ENCODE results near the gene MBD3L1. TPM values are rescaled to one million over a fixed set of nuclear protein-coding genes. Genes with fewer than 3 reads are reported as not detected.

MBD3L1 gene
- total and polyA plus RNA-seq, 9 of the 15 experiments (the other 6 are each of a cell fraction or from before 2014, with no cell fraction given), result not detected

GRCh38 chr19:8877854-8878705 is 45.9 kb downstream of the MBD3L1 start (continued):
- TF ChIP-seq NFE2L1 (tag; IDR thresholded peaks at IDR 0.05; ENCODE audit: borderline replicate concordance, low read depth) (no peak), ZC3H8 (IDR thresholded peaks at IDR 0.05) (no peak), ELK1 (CRISPR knock-in tag; IDR thresholded peaks at IDR 0.05) (no peak), PHF21A (IDR thresholded peaks at IDR 0.05; ENCODE audit: borderline replicate concordance, low read depth) (no peak), ZNF512 (tag; IDR thresholded peaks at IDR 0.05) (peak; percentile 70; the same call in 1 of the 2 replicates), TBP (optimal IDR thresholded peaks at IDR 0.05; ENCODE audit: low read depth, low read length) (no peak), EP300 (IDR thresholded peaks at IDR 0.05; ENCODE audit: low read length) (no peak), HMG20A (CRISPR knock-in tag; conservative IDR thresholded peaks at IDR 0.05) (no peak), SMAD3 (CRISPR knock-in tag; conservative IDR thresholded peaks at IDR 0.05) (no peak), MTA2 (IDR thresholded peaks at IDR 0.05; ENCODE audit: low read depth) (no peak), ATF4 (CRISPR knock-in tag; IDR thresholded peaks at IDR 0.05) (no peak), ZSCAN29 (IDR thresholded peaks at IDR 0.05) (no peak), EP400 (IDR thresholded peaks at IDR 0.05) (no peak), HDAC8 (tag; IDR thresholded peaks at IDR 0.05) (no peak), ARID3B (CRISPR knock-in tag; IDR thresholded peaks at IDR 0.05; ENCODE audit: borderline replicate concordance) (no peak)
